Measurements from ENCODE around the gene TNRC6C.

TNRC6C gene

DNA sequence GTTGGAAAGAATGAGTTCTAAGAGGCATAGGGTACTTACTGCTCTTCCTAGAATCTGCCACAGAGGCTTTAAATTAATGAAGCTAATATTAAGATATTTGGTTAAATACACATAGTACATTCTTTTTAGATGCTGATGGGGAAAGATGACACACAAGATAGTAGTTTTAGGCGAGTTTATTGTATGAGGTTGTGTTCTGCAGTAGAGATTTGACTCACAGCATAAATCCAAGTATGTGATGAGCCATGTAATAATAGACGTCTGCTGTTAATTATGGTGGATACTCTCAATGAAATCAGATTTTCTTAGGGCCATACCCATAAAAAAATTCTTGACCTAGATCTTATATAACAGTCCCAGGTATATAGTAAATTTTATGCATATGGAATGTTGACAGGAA is 8.0 kb downstream of the TNRC6C start (continued):
- TF ChIP-seq, protein P1, sequence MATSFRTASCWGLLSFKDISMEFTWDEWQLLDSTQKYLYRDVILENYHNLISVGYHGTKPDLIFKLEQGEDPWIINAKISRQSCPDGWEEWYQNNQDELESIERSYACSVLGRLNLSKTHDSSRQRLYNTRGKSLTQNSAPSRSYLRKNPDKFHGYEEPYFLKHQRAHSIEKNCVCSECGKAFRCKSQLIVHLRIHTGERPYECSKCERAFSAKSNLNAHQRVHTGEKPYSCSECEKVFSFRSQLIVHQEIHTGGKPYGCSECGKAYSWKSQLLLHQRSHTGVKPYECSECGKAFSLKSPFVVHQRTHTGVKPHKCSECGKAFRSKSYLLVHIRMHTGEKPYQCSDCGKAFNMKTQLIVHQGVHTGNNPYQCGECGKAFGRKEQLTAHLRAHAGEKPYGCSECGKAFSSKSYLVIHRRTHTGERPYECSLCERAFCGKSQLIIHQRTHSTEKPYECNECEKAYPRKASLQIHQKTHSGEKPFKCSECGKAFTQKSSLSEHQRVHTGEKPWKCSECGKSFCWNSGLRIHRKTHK (tag by site-specific recombination; IDR thresholded peaks at IDR 0.05), result no peak
- TF ChIP-seq ZNF701 (tag by site-specific recombination; IDR thresholded peaks at IDR 0.05), result no peak
- TF ChIP-seq, protein P2, sequence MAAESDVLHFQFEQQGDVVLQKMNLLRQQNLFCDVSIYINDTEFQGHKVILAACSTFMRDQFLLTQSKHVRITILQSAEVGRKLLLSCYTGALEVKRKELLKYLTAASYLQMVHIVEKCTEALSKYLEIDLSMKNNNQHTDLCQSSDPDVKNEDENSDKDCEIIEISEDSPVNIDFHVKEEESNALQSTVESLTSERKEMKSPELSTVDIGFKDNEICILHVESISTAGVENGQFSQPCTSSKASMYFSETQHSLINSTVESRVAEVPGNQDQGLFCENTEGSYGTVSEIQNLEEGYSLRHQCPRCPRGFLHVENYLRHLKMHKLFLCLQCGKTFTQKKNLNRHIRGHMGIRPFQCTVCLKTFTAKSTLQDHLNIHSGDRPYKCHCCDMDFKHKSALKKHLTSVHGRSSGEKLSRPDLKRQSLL (tag by site-specific recombination; IDR thresholded peaks at IDR 0.05), result no peak
- TF ChIP-seq, protein P3, sequence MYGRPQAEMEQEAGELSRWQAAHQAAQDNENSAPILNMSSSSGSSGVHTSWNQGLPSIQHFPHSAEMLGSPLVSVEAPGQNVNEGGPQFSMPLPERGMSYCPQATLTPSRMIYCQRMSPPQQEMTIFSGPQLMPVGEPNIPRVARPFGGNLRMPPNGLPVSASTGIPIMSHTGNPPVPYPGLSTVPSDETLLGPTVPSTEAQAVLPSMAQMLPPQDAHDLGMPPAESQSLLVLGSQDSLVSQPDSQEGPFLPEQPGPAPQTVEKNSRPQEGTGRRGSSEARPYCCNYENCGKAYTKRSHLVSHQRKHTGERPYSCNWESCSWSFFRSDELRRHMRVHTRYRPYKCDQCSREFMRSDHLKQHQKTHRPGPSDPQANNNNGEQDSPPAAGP (tag by site-specific recombination; IDR thresholded peaks at IDR 0.05), result no peak
- no peak for TF ChIP-seq ZNF223 (tag by site-specific recombination; IDR thresholded peaks at IDR 0.05)
- TF ChIP-seq, protein P4, sequence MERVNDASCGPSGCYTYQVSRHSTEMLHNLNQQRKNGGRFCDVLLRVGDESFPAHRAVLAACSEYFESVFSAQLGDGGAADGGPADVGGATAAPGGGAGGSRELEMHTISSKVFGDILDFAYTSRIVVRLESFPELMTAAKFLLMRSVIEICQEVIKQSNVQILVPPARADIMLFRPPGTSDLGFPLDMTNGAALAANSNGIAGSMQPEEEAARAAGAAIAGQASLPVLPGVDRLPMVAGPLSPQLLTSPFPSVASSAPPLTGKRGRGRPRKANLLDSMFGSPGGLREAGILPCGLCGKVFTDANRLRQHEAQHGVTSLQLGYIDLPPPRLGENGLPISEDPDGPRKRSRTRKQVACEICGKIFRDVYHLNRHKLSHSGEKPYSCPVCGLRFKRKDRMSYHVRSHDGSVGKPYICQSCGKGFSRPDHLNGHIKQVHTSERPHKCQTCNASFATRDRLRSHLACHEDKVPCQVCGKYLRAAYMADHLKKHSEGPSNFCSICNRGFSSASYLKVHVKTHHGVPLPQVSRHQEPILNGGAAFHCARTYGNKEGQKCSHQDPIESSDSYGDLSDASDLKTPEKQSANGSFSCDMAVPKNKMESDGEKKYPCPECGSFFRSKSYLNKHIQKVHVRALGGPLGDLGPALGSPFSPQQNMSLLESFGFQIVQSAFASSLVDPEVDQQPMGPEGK (tag by site-specific recombination; IDR thresholded peaks at IDR 0.05), result no peak

DNA sequence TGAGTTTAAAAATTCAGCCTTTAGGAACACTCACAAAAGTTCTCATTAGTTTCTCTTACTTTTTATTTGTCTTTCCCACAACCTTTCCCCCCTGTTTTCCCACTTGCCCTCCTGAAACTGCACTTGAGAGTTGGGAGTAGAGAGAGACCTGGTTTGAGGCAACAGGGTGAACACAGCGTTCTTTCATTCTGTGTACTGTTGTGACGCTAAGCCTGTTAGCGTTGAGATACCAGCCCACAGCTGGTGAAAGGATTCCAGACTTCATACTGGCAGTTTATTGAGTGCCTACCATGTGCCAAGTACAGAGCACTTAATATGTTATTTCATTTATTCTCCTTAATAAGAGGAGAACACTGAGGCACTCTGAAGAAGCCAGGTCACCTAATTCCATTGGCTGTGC is 10.3 kb downstream of the TNRC6C start:
- no peaks in the 10 kb centered on the region for H3K9me3 ChIP-seq (ENCODE audit: control insufficient read depth, insufficient read depth, low read depth, low read length)
- ChIA-PET CTCF (interaction anchor here (0.6 kb wide), 1 partner anchor 209 kb away, joined by 3 read pairs; no protein-coding TSS in a partner anchor), POLR2A (interaction anchor here (5.4 kb wide), 1 partner anchor 11 kb away, joined by 44 read pairs; the partner anchor contains the start of gene TNRC6C)

More for the DNA sequence above, 10.3 kb downstream of the TNRC6C start:
- no peak overlapping the region for H3K27ac ChIP-seq (ENCODE audit: extremely low read depth, low read depth, low read length)
- no peak overlapping the region for H3K4me3 ChIP-seq (ENCODE audit: low read depth, low read length)
- TF ChIP-seq ZFP41 (tag by site-specific recombination; IDR thresholded peaks at IDR 0.05; ENCODE audit: borderline replicate concordance) (no peak), ZBTB17 (tag by site-specific recombination; IDR thresholded peaks at IDR 0.05) (no peak), ZNF202 (tag by site-specific recombination; IDR thresholded peaks at IDR 0.05; ENCODE audit: borderline replicate concordance) (no peak), OSR2 (tag by site-specific recombination; IDR thresholded peaks at IDR 0.05) (no peak)
- TF ChIP-seq, protein P5, sequence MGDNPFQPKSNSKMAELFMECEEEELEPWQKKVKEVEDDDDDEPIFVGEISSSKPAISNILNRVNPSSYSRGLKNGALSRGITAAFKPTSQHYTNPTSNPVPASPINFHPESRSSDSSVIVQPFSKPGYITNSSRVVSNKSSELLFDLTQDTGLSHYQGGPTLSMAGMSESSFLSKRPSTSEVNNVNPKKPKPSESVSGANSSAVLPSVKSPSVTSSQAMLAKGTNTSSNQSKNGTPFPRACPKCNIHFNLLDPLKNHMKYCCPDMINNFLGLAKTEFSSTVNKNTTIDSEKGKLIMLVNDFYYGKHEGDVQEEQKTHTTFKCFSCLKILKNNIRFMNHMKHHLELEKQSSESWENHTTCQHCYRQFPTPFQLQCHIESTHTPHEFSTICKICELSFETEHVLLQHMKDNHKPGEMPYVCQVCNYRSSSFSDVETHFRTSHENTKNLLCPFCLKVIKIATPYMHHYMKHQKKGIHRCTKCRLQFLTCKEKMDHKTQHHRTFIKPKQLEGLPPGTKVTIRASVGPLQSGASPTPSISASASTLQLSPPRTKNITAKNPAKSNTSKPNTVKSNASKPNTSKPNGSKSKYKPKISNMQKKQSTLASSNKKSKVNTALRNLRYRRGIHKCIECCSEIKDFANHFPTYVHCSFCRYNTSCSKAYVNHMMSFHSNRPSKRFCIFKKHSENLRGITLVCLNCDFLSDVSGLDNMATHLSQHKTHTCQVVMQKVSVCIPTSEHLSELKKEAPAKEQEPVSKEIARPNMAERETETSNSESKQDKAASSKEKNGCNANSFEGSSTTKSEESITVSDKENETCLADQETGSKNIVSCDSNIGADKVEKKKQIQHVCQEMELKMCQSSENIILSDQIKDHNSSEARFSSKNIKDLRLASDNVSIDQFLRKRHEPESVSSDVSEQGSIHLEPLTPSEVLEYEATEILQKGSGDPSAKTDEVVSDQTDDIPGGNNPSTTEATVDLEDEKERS (tag by site-specific recombination; IDR thresholded peaks at IDR 0.05), result no peak
- TF ChIP-seq, protein P6, sequence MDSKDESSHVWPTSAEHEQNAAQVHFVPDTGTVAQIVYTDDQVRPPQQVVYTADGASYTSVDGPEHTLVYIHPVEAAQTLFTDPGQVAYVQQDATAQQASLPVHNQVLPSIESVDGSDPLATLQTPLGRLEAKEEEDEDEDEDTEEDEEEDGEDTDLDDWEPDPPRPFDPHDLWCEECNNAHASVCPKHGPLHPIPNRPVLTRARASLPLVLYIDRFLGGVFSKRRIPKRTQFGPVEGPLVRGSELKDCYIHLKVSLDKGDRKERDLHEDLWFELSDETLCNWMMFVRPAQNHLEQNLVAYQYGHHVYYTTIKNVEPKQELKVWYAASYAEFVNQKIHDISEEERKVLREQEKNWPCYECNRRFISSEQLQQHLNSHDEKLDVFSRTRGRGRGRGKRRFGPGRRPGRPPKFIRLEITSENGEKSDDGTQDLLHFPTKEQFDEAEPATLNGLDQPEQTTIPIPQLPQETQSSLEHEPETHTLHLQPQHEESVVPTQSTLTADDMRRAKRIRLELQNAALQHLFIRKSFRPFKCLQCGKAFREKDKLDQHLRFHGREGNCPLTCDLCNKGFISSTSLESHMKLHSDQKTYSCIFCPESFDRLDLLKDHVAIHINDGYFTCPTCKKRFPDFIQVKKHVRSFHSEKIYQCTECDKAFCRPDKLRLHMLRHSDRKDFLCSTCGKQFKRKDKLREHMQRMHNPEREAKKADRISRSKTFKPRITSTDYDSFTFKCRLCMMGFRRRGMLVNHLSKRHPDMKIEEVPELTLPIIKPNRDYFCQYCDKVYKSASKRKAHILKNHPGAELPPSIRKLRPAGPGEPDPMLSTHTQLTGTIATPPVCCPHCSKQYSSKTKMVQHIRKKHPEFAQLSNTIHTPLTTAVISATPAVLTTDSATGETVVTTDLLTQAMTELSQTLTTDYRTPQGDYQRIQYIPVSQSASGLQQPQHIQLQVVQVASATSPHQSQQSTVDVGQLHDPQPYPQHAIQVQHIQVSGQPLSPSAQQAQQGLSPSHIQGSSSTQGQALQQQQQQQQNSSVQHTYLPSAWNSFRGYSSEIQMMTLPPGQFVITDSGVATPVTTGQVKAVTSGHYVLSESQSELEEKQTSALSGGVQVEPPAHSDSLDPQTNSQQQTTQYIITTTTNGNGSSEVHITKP (tag by site-specific recombination; IDR thresholded peaks at IDR 0.05), result 0 out of 2 replicates have a peak, but pooled peaks have one; percentile 23
- TF ChIP-seq, protein P7, sequence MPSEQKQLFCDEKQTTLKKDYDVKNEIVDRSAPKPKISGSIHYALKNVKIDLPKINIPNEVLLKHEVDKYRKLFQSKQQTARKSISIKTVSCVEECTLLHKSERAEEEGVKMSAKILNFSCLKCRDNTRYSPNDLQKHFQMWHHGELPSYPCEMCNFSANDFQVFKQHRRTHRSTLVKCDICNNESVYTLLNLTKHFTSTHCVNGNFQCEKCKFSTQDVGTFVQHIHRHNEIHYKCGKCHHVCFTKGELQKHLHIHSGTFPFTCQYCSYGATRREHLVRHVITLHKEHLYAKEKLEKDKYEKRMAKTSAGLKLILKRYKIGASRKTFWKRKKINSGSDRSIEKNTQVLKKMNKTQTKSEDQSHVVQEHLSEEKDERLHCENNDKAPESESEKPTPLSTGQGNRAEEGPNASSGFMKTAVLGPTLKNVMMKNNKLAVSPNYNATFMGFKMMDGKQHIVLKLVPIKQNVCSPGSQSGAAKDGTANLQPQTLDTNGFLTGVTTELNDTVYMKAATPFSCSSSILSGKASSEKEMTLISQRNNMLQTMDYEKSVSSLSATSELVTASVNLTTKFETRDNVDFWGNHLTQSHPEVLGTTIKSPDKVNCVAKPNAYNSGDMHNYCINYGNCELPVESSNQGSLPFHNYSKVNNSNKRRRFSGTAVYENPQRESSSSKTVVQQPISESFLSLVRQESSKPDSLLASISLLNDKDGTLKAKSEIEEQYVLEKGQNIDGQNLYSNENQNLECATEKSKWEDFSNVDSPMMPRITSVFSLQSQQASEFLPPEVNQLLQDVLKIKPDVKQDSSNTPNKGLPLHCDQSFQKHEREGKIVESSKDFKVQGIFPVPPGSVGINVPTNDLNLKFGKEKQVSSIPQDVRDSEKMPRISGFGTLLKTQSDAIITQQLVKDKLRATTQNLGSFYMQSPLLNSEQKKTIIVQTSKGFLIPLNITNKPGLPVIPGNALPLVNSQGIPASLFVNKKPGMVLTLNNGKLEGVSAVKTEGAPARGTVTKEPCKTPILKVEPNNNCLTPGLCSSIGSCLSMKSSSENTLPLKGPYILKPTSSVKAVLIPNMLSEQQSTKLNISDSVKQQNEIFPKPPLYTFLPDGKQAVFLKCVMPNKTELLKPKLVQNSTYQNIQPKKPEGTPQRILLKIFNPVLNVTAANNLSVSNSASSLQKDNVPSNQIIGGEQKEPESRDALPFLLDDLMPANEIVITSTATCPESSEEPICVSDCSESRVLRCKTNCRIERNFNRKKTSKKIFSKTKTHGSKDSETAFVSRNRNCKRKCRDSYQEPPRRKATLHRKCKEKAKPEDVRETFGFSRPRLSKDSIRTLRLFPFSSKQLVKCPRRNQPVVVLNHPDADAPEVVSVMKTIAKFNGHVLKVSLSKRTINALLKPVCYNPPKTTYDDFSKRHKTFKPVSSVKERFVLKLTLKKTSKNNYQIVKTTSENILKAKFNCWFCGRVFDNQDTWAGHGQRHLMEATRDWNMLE (tag by site-specific recombination; conservative IDR thresholded peaks at IDR 0.05; ENCODE audit: low read depth), result no peak
- TF ChIP-seq, protein P8, sequence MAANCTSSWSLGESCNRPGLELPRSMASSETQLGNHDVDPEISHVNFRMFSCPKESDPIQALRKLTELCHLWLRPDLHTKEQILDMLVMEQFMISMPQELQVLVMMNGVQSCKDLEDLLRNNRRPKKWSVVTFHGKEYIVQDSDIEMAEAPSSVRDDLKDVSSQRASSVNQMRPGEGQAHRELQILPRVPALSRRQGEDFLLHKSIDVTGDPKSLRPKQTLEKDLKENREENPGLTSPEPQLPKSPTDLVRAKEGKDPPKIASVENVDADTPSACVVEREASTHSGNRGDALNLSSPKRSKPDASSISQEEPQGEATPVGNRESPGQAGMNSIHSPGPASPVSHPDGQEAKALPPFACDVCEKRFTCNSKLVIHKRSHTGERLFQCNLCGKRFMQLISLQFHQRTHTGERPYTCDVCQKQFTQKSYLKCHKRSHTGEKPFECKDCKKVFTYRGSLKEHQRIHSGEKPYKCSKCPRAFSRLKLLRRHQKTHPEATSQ (tag by site-specific recombination; IDR thresholded peaks at IDR 0.05), result no peak
- peaks cover 17% of the 10 kb centered on the region for H3K4me1 ChIP-seq (ENCODE audit: control insufficient read depth, insufficient read depth, low read length)
- H3K36me3 ChIP-seq (ENCODE audit: control insufficient read depth in 2 of 2, insufficient read depth in 1 of 2, low read length in 2 of 2), result no peaks in the 10 kb centered on the region

All from HEK293 (cell line).